ENCODE data around the gene KAT2B.

KAT2B gene

DNA sequence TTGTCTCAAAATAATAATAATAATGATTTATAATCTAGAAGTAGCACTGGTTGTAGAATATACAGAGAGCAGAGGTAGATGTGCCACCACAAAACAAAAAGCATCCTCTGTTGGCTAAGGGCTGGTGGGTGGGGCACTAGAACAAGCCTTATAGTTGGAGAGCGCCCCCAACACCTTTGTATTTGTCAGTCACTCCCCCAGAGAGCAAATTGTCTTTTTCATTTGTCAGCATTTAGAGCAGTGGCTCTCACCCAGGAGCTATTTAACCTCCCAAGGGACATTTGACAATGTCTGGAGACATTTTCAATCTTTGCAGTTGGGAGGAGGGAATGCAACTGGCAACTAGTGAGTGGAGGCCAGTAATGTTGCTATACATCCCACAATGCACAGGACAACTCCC is 6.3 kb downstream of the KAT2B start:
- Histone ChIP-seq H3K9me3 (ENCODE audit: low read depth, low read length) (no peaks in the 10 kb centered on the region), H3K9ac (ENCODE audit: insufficient read length) (no peak overlapping the region), H3K36me3 (ENCODE audit: insufficient read depth, low read length) (no peaks in the 10 kb centered on the region), H3K4me3 (no peak overlapping the region), H3K27ac (no peak overlapping the region)
- DNase-seq (ENCODE audit: low read depth, low spot score), result no peak
- TF ChIP-seq EZH2 (IDR thresholded peaks at IDR 0.05), result no peak
- TF ChIP-seq POLR2AphosphoS5 (IDR thresholded peaks at IDR 0.05; ENCODE audit: borderline replicate concordance, low read depth, low read length), result no peak
- no peak for TF ChIP-seq FOXP2 (optimal IDR thresholded peaks at IDR 0.05; ENCODE audit: control extremely low read depth, extremely low read length, insufficient read depth)

DNA sequence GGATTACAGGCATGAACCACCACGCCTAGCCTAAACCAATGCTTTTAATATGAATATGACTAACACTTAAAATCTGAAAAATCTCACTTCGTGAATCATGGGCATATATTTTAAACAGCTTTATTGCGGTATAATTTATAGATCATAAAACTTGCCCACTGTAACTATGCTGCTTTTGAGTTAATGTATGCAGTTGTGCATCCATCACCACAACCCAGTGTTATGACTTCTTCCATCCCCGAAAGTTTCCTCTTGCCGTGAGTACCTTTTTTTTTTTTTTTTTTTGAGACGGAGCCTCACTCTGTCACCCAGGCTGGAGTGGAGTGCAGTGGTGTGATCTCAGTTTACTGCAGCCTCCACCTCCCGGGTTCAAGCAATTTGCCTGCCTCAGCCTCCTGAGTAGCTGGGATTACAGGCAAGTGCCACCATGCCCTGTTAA is 7.1 kb downstream of the KAT2B start:
- no peaks in the 10 kb centered on the region for H3K9me3 ChIP-seq (ENCODE audit: low read depth, low read length)
- DNase-seq (ENCODE audit: low read depth, low spot score), result no peak
- no peak overlapping the region for H3K4me3 ChIP-seq
- H3K36me3 ChIP-seq (ENCODE audit: insufficient read depth, low read length), result no peaks in the 10 kb centered on the region
- H3K27ac ChIP-seq, result no peak overlapping the region
- H3K9ac ChIP-seq (ENCODE audit: insufficient read length), result no peak overlapping the region
- no peak for TF ChIP-seq FOXP2 (optimal IDR thresholded peaks at IDR 0.05; ENCODE audit: control extremely low read depth, extremely low read length, insufficient read depth)
- TF ChIP-seq EZH2 (IDR thresholded peaks at IDR 0.05), result no peak
- no peak for TF ChIP-seq POLR2AphosphoS5 (IDR thresholded peaks at IDR 0.05; ENCODE audit: borderline replicate concordance, low read depth, low read length)

DNA sequence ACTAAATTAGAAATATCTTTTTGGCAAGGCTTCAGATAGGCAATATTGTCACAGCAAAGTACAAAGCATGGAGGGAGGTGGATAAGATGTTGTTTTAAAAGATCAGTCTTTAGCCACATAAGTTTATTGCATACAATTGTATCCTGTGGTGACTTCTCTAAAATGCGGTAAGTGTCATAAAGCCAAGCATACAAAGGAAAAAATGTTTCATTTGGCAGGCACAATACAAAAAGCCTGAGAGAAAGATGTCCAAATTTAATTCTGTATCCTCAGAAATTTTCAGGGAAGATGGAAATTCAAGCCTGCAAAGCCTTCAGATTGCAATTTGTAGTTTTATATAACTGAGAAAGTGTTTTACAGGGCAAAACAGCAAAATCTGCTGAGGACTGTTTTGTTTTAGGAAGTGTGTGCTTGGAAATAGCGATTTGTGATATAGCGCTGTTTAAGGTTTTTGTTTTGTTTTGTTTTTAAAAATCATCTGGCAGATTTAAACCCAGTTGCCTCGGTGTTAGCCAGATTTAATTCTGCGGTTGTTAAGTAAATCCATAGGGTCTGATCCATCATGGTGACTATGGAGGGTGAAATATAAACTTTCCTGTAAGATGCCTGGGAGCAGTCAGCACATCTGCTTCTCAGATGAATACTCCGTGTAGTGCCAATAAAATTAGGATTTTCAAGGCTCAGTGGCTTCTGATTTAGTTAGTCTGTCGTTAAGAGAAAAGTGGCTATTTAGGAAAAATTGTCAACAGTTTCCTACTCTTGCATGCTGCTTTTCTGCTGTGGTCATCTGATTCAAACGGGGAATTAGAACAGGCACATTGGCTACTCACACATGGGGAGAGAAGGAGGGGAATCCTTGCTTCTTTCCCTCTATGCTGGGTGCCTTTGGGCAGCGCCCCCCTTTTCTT is 8.0 kb downstream of the KAT2B start:
- Histone ChIP-seq H3K4me3 (peak overlapping the region; percentile 22; the same call in 1 of the 2 replicates), H3K9ac (ENCODE audit: insufficient read length) (no peak overlapping the region), H3K9me3 (ENCODE audit: low read depth, low read length) (no peaks in the 10 kb centered on the region), H3K27ac (no peak overlapping the region), H3K36me3 (ENCODE audit: insufficient read depth, low read length) (no peaks in the 10 kb centered on the region)
- DNase-seq (ENCODE audit: low read depth, low spot score), result no peak
- TF ChIP-seq POLR2AphosphoS5 (IDR thresholded peaks at IDR 0.05; ENCODE audit: borderline replicate concordance, low read depth, low read length), result no peak
- no peak for TF ChIP-seq FOXP2 (optimal IDR thresholded peaks at IDR 0.05; ENCODE audit: control extremely low read depth, extremely low read length, insufficient read depth)
- no peak for TF ChIP-seq EZH2 (IDR thresholded peaks at IDR 0.05)

DNA sequence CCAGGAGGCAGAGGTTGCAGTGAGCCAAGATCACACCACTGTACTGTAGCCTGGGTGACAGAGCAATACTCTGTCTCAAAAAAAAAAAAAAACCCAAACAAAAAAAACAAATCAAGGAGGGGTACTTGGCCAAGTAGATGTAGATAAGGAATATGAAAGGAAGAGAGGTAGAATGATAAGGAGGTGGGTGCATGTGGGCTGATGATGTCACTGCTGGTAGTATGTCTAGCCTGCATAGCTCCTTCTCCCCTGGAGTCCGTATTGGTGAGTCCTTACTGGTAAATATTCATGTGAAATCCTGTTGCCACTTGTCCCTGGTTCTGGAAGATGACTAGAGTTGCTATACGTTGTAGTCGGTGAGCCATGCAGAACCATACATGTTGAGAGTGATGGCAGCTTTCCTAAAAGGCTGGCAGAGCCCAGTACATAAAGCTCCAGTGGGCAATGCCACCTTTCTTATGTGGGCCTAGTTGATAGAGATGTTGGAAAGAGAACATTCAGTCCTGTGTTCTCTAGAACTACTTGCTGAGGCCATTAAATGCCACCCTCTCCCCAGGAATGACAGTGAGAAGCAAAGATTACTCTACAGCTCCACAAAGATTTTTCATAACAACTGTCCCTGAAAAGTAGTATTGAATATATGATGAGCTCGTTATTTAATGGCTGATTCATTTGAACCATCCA is 11.0 kb downstream of the KAT2B start:
- no peak overlapping the region for H3K4me3 ChIP-seq
- no peak for DNase-seq (ENCODE audit: low read depth, low spot score)
- TF ChIP-seq FOXP2 (optimal IDR thresholded peaks at IDR 0.05; ENCODE audit: control extremely low read depth, extremely low read length, insufficient read depth) (no peak), EZH2 (IDR thresholded peaks at IDR 0.05) (no peak), POLR2AphosphoS5 (IDR thresholded peaks at IDR 0.05; ENCODE audit: borderline replicate concordance, low read depth, low read length) (no peak)
- no peak overlapping the region for H3K27ac ChIP-seq
- no peaks in the 10 kb centered on the region for H3K36me3 ChIP-seq (ENCODE audit: insufficient read depth, low read length)
- no peaks in the 10 kb centered on the region for H3K9me3 ChIP-seq (ENCODE audit: low read depth, low read length)
- no peak overlapping the region for H3K9ac ChIP-seq (ENCODE audit: insufficient read length)

DNA sequence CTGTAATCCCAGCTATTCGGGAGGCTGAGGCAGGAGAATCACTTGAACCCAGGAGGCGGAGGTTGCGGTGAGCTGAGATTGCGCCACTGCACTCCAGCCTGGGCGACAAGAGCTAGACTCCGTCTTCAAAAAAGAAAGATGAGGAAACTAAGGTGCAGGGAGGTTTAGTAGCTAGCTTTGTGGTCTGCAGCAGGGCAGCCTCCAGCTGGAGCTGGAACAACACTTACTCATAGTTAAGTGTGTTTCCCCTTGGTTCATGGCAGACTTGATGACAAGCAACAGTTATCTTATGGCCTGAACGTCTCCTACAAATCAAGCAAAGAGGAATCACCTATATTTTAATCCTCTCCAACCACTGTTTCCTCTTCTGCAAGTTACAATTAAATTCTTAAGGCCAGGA is 12.6 kb downstream of the KAT2B start:
- TF ChIP-seq POLR2AphosphoS5 (IDR thresholded peaks at IDR 0.05; ENCODE audit: borderline replicate concordance, low read depth, low read length) (no peak), EZH2 (IDR thresholded peaks at IDR 0.05) (no peak), FOXP2 (optimal IDR thresholded peaks at IDR 0.05; ENCODE audit: control extremely low read depth, extremely low read length, insufficient read depth) (no peak)
- Histone ChIP-seq H3K9me3 (ENCODE audit: low read depth, low read length) (no peaks in the 10 kb centered on the region), H3K9ac (ENCODE audit: insufficient read length) (no peak overlapping the region), H3K36me3 (ENCODE audit: insufficient read depth, low read length) (no peaks in the 10 kb centered on the region), H3K4me3 (no peak overlapping the region), H3K27ac (no peak overlapping the region)
- DNase-seq (ENCODE audit: low read depth, low spot score), result no peak

DNA sequence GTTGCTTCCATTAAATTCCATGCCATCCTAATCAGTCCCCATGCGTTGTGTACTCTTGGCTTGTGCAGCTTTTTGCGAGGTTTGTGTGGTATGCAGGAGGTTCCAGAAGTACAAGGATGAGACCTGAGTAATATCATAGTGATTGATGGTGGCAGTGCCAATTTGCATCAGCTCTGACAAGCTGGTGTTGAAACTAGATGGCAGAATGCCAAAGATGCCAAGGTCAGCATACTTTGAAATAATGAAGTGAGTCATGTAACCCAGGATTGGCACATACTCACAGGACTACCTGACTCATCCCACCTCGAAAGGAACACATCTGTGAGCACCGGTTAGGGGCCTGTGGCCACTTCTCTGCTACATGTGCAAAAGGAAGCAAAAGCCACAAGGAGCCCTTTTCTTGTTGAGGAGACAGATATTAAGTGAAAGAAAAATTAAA is 14.3 kb downstream of the KAT2B start:
- Histone ChIP-seq H3K9ac (ENCODE audit: insufficient read length) (no peak overlapping the region), H3K36me3 (ENCODE audit: insufficient read depth, low read length) (no peaks in the 10 kb centered on the region), H3K9me3 (ENCODE audit: low read depth, low read length) (no peaks in the 10 kb centered on the region), H3K4me3 (no peak overlapping the region), H3K27ac (no peak overlapping the region)
- no peak for DNase-seq (ENCODE audit: low read depth, low spot score)
- TF ChIP-seq EZH2 (IDR thresholded peaks at IDR 0.05), result no peak
- TF ChIP-seq FOXP2 (optimal IDR thresholded peaks at IDR 0.05; ENCODE audit: control extremely low read depth, extremely low read length, insufficient read depth), result no peak
- TF ChIP-seq POLR2AphosphoS5 (IDR thresholded peaks at IDR 0.05; ENCODE audit: borderline replicate concordance, low read depth, low read length), result no peak

GRCh38 chr3:20055020-20055775 is 15.0 kb downstream of the KAT2B start:
- H3K4me3 ChIP-seq, result no peak overlapping the region
- H3K27ac ChIP-seq, result no peak overlapping the region
- TF ChIP-seq POLR2AphosphoS5 (IDR thresholded peaks at IDR 0.05; ENCODE audit: borderline replicate concordance, low read depth, low read length) (no peak), FOXP2 (optimal IDR thresholded peaks at IDR 0.05; ENCODE audit: control extremely low read depth, extremely low read length, insufficient read depth) (no peak), EZH2 (IDR thresholded peaks at IDR 0.05) (no peak)
- no peaks in the 10 kb centered on the region for H3K36me3 ChIP-seq (ENCODE audit: insufficient read depth, low read length)
- no peak overlapping the region for H3K9ac ChIP-seq (ENCODE audit: insufficient read length)
- no peak for DNase-seq (ENCODE audit: low read depth, low spot score)
- H3K9me3 ChIP-seq (ENCODE audit: low read depth, low read length), result no peaks in the 10 kb centered on the region

DNA sequence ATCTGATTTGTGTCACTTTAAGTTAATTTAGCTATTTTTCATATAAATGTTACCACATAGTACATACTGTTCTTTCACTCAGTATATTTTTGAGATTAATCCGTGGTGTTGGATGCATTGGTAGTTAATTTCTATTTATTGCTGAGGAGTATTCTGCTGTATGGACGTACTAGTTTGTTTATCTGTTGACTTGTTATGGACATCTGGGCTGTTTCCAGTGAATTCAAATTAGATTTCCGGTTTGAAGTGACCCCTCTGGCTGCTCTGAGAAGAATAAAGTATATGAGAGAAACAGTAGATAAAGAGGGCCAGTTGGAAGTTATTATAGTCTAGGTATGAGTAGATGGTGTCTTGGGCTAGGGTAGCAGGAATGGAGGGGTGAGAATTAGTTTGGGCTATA is 15.6 kb downstream of the KAT2B start:
- DNase-seq (ENCODE audit: low read depth, low spot score), result no peak
- Histone ChIP-seq H3K9ac (ENCODE audit: insufficient read length) (no peak overlapping the region), H3K4me3 (no peak overlapping the region), H3K27ac (no peak overlapping the region), H3K9me3 (ENCODE audit: low read depth, low read length) (no peaks in the 10 kb centered on the region), H3K36me3 (ENCODE audit: insufficient read depth, low read length) (no peaks in the 10 kb centered on the region)
- no peak for TF ChIP-seq POLR2AphosphoS5 (IDR thresholded peaks at IDR 0.05; ENCODE audit: borderline replicate concordance, low read depth, low read length)
- TF ChIP-seq FOXP2 (optimal IDR thresholded peaks at IDR 0.05; ENCODE audit: control extremely low read depth, extremely low read length, insufficient read depth), result no peak
- no peak for TF ChIP-seq EZH2 (IDR thresholded peaks at IDR 0.05)

Measured in SK-N-MC (cell line).